Neural cell (in vitro differentiated cells): ENCODE data around the gene NALCN. TPM values are rescaled to one million over a fixed set of nuclear protein-coding genes. Genes with fewer than 3 reads are reported as not detected.

ENCODE experiments used
- H2AFZ ChIP-seq: fragments of 200-600, 300-800 bp; sonication (generic), shearing (Covaris generic); 2 replicates; pipeline ENCODE4 v1.6.0; 2014; ENCODE audit warnings: low read depth, mild to moderate bottlenecking, antibody characterized with exemption, low read length, moderate library complexity
- H3F3A ChIP-seq: fragments of 200-600 bp; shearing (Covaris generic); 2 replicates; pipeline ENCODE4 v1.6.1; 2016; ENCODE audit warnings: mild to moderate bottlenecking, moderate library complexity, mixed read lengths, antibody characterized with exemption, low read length; ENCODE audit not compliant: insufficient read depth, poor library complexity, severe bottlenecking
- H3K27ac ChIP-seq: fragments of 200-600, 300-800 bp; sonication (generic), shearing (Covaris generic); 2 replicates; pipeline ENCODE4 v1.5.1; 2014; ENCODE audit warnings: mild to moderate bottlenecking, low read length, moderate library complexity
- H3K27me3 ChIP-seq: fragments of 300-800, 200-600 bp; sonication (generic), shearing (Covaris generic); 2 replicates; pipeline ENCODE4 v1.6.0; 2014; ENCODE audit warnings: mild to moderate bottlenecking, low read depth, low read length, moderate library complexity; ENCODE audit not compliant: insufficient read depth
- H3K36me3 ChIP-seq: fragments of 300-800, 200-600 bp; sonication (generic), shearing (Covaris generic); 2 replicates; pipeline ENCODE4 v1.5.1; 2014; ENCODE audit warnings: mild to moderate bottlenecking, antibody characterized with exemption, low read length, moderate library complexity; ENCODE audit not compliant: insufficient read depth
- H3K4me2 ChIP-seq: fragments of 300-800, 200-600 bp; sonication (generic), shearing (Covaris generic); 2 replicates; pipeline ENCODE4 v1.6.0; 2014; ENCODE audit warnings: mild to moderate bottlenecking, low read length
- H3K4me3 ChIP-seq: fragments of 300-800, 200-600 bp; sonication (generic), shearing (Covaris generic); 2 replicates; pipeline ENCODE4 v1.5.1; 2014; ENCODE audit warnings: mild to moderate bottlenecking, low read length, moderate library complexity
- H3K79me2 ChIP-seq: fragments of 200-600 bp; shearing (Covaris generic); replicated peaks from 2 replicates; pipeline ENCODE4 v1.6.0; 2014; ENCODE audit warnings: mild to moderate bottlenecking, low read length, moderate library complexity; ENCODE audit not compliant: insufficient read depth
- H3K9ac ChIP-seq: fragments of 300-800, 200-600 bp; sonication (generic), shearing (Covaris generic); 2 replicates; pipeline ENCODE4 v1.6.1; 2016; ENCODE audit warnings: mild to moderate bottlenecking, low read length, mixed read lengths
- H3K9me2 ChIP-seq: fragments of 200-600 bp; shearing (Covaris generic); 2 replicates; pipeline ENCODE4 v1.6.1; 2016; ENCODE audit warnings: mild to moderate bottlenecking, low read length, mixed read lengths; ENCODE audit not compliant: insufficient read depth
- H3K9me3 ChIP-seq: fragments of 200-600, 300-800 bp; sonication (generic), shearing (Covaris generic); 2 replicates; pipeline ENCODE4 v1.6.1; 2016; ENCODE audit warnings: mild to moderate bottlenecking, mixed run types, low read length, moderate library complexity, mixed read lengths
- H4K20me1 ChIP-seq: fragments of 200-600 bp; shearing (Covaris generic); 2 replicates; pipeline ENCODE4 v1.6.1; 2016; ENCODE audit warnings: mild to moderate bottlenecking, mixed run types; ENCODE audit not compliant: insufficient read depth
- EP300 ChIP-seq: fragments of 450-650 bp; conservative IDR thresholded peaks from 2 replicates; pipeline ENCODE4 v1.6.1; 2014; ENCODE audit warnings: antibody characterized with exemption, mild to moderate bottlenecking, moderate library complexity; ENCODE audit not compliant: poor library complexity, severe bottlenecking
- EZH2 ChIP-seq: fragments of 200-600, 300-800 bp; shearing (Covaris generic), sonication (generic); IDR thresholded peaks from 2 replicates; pipeline ENCODE4 v1.6.1; 2014; ENCODE audit warnings: antibody characterized with exemption, low read length, borderline replicate concordance, mild to moderate bottlenecking; ENCODE audit not compliant: insufficient read depth, poor library complexity, severe bottlenecking
- MXI1 ChIP-seq: fragments of 450-650 bp; conservative IDR thresholded peaks from 2 replicates; pipeline ENCODE4 v1.6.1; 2014; ENCODE audit warnings: antibody characterized with exemption, mild to moderate bottlenecking; ENCODE audit not compliant: poor library complexity, severe bottlenecking
- POLR2AphosphoS5 ChIP-seq: IDR thresholded peaks from 2 replicates; pipeline ENCODE4 v1.6.1; 2012
- RAD21 ChIP-seq: fragments of 450-650 bp; conservative IDR thresholded peaks from 2 replicates; pipeline ENCODE4 v1.6.1; 2014; ENCODE audit warnings: antibody characterized with exemption, mild to moderate bottlenecking, moderate library complexity
- REST ChIP-seq: IDR thresholded peaks from 2 replicates; pipeline ENCODE4 v1.6.1; 2012; ENCODE audit warnings: borderline replicate concordance
- SMC3 ChIP-seq: fragments of 450-650 bp; conservative IDR thresholded peaks from 2 replicates; pipeline ENCODE4 v1.6.1; 2014; ENCODE audit warnings: antibody characterized with exemption, mild to moderate bottlenecking, moderate library complexity; ENCODE audit not compliant: poor library complexity
- TAF1 ChIP-seq: IDR thresholded peaks from 2 replicates; pipeline ENCODE4 v1.6.1; 2012; ENCODE audit warnings: low read depth
- polyA plus RNA-seq: library from polyadenylated mRNA; depleted of rRNA; stranded (reverse); fragments of >200 nt; gene quantifications from 2 replicates; pipeline ENCODE4 v1.2.3, GENCODE V29; 2014
- TF ChIP-seq, protein P1 (sequence below): fragments of 450-650 bp; IDR thresholded peaks from 2 replicates; pipeline ENCODE4 v1.5.1; 2014; ENCODE audit warnings: antibody characterized with exemption, mild to moderate bottlenecking, moderate library complexity; ENCODE audit not compliant: poor library complexity, severe bottlenecking

Gene NALCN
- polyA plus RNA-seq, 1 donor from 2014 or later = 24.1 TPM

DNA sequence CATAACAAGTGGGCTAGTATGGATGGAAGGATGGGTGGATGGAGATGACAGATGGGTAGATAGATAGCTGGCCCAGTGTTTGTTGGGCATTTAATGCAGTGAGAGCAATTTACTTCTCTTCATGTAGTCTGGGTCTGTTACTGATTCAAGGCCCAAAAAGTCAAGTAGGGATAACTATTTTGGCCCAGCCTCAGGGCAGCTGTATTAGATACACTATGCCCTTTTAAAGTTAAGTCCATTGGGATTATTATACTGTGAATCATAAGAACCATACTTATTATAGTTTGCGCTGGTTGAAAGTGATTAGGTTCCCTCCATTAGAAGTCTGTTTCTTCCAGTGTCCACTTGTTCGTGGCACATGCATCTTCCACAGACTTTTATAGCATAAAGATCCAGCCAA lies 40.9 kb upstream of the NALCN start:
- H3K79me2 ChIP-seq = no peaks in the 10 kb centered on the region
- H4K20me1 ChIP-seq = no peaks in the 10 kb centered on the region
- no peaks in the 10 kb centered on the region for H3K9me2 ChIP-seq
- no peaks in the 10 kb centered on the region for H3F3A ChIP-seq
- no peaks in the 10 kb centered on the region for H3K36me3 ChIP-seq
- H3K4me3 ChIP-seq = no peak overlapping the region
- no peaks in the 10 kb centered on the region for H3K27me3 ChIP-seq
- H3K9me3 ChIP-seq = no peaks in the 10 kb centered on the region
- H3K27ac ChIP-seq = no peak overlapping the region
- H3K9ac ChIP-seq = no peak overlapping the region
- no peak for TF ChIP-seq MXI1
- TF ChIP-seq SMC3 = no peak
- no peak overlapping the region for H2AFZ ChIP-seq
- no peak overlapping the region for H3K4me2 ChIP-seq

DNA sequence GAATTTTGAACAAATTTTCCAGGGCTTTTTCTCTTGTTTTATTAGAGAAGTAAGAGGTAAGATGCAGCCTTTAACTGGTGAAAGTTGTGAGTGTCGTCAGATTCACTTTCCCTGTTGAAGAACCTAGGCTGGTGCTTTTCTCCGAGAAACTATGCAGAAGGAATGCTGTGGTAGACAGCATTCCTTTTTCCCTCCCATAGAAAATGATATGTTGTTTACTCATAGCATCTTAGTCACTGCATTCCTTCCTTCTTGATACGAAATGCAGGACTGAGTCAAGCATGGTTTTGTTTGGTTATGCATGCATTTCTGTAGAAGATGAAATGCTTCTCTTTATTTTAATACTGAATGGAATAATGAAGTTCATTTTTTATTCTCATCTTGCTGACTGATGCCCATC lies 39.6 kb upstream of the NALCN start:
- no peak overlapping the region for H3K9ac ChIP-seq
- no peak for TF ChIP-seq EP300
- no peak for TF ChIP-seq TAF1
- no peak for TF ChIP-seq MXI1
- no peak for TF ChIP-seq POLR2AphosphoS5
- no peak for TF ChIP-seq REST
- TF ChIP-seq EZH2 = no peak
- no peak for TF ChIP-seq RAD21
- TF ChIP-seq, protein P1, sequence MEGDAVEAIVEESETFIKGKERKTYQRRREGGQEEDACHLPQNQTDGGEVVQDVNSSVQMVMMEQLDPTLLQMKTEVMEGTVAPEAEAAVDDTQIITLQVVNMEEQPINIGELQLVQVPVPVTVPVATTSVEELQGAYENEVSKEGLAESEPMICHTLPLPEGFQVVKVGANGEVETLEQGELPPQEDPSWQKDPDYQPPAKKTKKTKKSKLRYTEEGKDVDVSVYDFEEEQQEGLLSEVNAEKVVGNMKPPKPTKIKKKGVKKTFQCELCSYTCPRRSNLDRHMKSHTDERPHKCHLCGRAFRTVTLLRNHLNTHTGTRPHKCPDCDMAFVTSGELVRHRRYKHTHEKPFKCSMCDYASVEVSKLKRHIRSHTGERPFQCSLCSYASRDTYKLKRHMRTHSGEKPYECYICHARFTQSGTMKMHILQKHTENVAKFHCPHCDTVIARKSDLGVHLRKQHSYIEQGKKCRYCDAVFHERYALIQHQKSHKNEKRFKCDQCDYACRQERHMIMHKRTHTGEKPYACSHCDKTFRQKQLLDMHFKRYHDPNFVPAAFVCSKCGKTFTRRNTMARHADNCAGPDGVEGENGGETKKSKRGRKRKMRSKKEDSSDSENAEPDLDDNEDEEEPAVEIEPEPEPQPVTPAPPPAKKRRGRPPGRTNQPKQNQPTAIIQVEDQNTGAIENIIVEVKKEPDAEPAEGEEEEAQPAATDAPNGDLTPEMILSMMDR = no peak
- no peak for TF ChIP-seq SMC3

DNA sequence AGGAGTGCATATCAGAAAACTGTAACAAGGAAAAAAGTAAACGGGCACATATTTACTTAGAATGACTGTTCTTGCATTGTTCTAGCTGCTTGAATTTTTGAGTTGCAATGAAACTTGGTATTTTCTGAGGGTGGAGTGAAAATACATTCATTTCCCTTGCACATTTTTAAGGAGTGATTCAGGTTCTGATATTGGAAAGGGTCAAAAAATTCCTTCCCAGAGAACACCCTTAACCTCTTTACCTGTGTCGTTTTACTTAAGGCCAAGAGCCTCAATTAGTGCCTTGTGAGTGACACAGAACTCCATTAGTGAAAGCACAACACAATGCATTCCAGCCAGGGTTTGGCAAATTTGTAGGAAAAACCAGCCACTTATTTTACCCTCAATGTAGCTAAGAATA lies 38.5 kb upstream of the NALCN start:
- Histone ChIP-seq H3K27me3 (no peaks in the 10 kb centered on the region), H3F3A (no peaks in the 10 kb centered on the region), H3K27ac (no peak overlapping the region), H3K9me2 (no peaks in the 10 kb centered on the region), H3K4me2 (no peak overlapping the region), H2AFZ (no peak overlapping the region), H3K36me3 (no peaks in the 10 kb centered on the region), H3K9ac (no peak overlapping the region), H3K9me3 (no peaks in the 10 kb centered on the region), H3K79me2 (no peaks in the 10 kb centered on the region), H3K4me3 (no peak overlapping the region), H4K20me1 (no peaks in the 10 kb centered on the region)
- TF ChIP-seq POLR2AphosphoS5 = no peak
- no peak for TF ChIP-seq REST
- no peak for TF ChIP-seq EP300
- no peak for TF ChIP-seq RAD21
- TF ChIP-seq MXI1 = no peak
- no peak for TF ChIP-seq TAF1
- TF ChIP-seq SMC3 = no peak
- TF ChIP-seq EZH2 = no peak
- TF ChIP-seq, protein P1 = no peak

More for the DNA sequence above, 39.6 kb upstream of the NALCN start:
- H3K79me2 ChIP-seq = no peaks in the 10 kb centered on the region
- H4K20me1 ChIP-seq = no peaks in the 10 kb centered on the region
- H3K27ac ChIP-seq = no peak overlapping the region
- H3F3A ChIP-seq = no peaks in the 10 kb centered on the region
- H2AFZ ChIP-seq = no peak overlapping the region
- no peak overlapping the region for H3K4me3 ChIP-seq
- no peaks in the 10 kb centered on the region for H3K9me3 ChIP-seq
- H3K9me2 ChIP-seq = no peaks in the 10 kb centered on the region
- H3K4me2 ChIP-seq = no peak overlapping the region
- H3K27me3 ChIP-seq = no peaks in the 10 kb centered on the region
- H3K36me3 ChIP-seq = no peaks in the 10 kb centered on the region
